ENCODE data around the gene GPR149. TPM values are rescaled to one million over a fixed set of nuclear protein-coding genes. Genes with fewer than 3 reads are reported as not detected.
"Not testable (repeated sequence)": the region's sequence is repeated elsewhere in the genome, so short reads cannot be mapped to it uniquely, and the experiment has no call there.

Gene GPR149
- not detected in 2 replicates for total RNA-seq

- no peak within 1 kb of the TSS for H3K4me3 ChIP-seq (ENCODE audit: low read depth, low read length)
- DNase-seq (ENCODE audit: low read depth), result no peak
- TF ChIP-seq CTCF (IDR thresholded peaks at IDR 0.05; ENCODE audit: insufficient read depth, low read depth, low read length), result no peak
Observed at GRCh38 chr3:154430014-154430413, at the start of gene GPR149. TSS of gene GPR149 (minus strand) at chr3:154430190. CDS start at chr3:154429615, 575 bp downstream.

- no peak for DNase-seq (ENCODE audit: low read depth)
- H3K4me3 ChIP-seq (ENCODE audit: low read depth, low read length), result no peak overlapping the region
- no peak for TF ChIP-seq CTCF (IDR thresholded peaks at IDR 0.05; ENCODE audit: insufficient read depth, low read depth, low read length)
Observed at GRCh38 chr3:154473769-154474168, 43.8 kb upstream of the GPR149 start.

GRCh38 chr3:154469585-154469984 is 39.6 kb upstream of the GPR149 start:
- no peak overlapping the region for H3K4me3 ChIP-seq (ENCODE audit: low read depth, low read length)
- no peak for TF ChIP-seq CTCF (IDR thresholded peaks at IDR 0.05; ENCODE audit: insufficient read depth, low read depth, low read length)
- DNase-seq (ENCODE audit: low read depth), result no peak

GRCh38 chr3:154464440-154465190 is 34.6 kb upstream of the GPR149 start:
- no peak for DNase-seq (ENCODE audit: low read depth)
- H3K4me3 ChIP-seq (ENCODE audit: low read depth, low read length), result no peak overlapping the region
- no peak for TF ChIP-seq CTCF (IDR thresholded peaks at IDR 0.05; ENCODE audit: insufficient read depth, low read depth, low read length)

GRCh38 chr3:154458560-154458959 is 28.6 kb upstream of the GPR149 start:
- no peak for DNase-seq (ENCODE audit: low read depth)
- no peak overlapping the region for H3K4me3 ChIP-seq (ENCODE audit: low read depth, low read length)
- no peak for TF ChIP-seq CTCF (IDR thresholded peaks at IDR 0.05; ENCODE audit: insufficient read depth, low read depth, low read length)

GRCh38 chr3:154439081-154439480 is 9.1 kb upstream of the GPR149 start:
- not testable (repeated sequence) for H3K4me3 ChIP-seq (ENCODE audit: low read depth, low read length); DNase-seq (ENCODE audit: low read depth)

- no peak for TF ChIP-seq CTCF (IDR thresholded peaks at IDR 0.05; ENCODE audit: insufficient read depth, low read depth, low read length)
- DNase-seq (ENCODE audit: low read depth), result no peak
- no peak overlapping the region for H3K4me3 ChIP-seq (ENCODE audit: low read depth, low read length)
Observed at GRCh38 chr3:154431043-154431442, 1.1 kb upstream of the GPR149 start.

Data from fibroblast of villous mesenchyme (primary cell).